Neural cell (in vitro differentiated cells): ENCODE measurements around the gene KCNH2. TPM values are rescaled to one million over a fixed set of nuclear protein-coding genes. Genes with fewer than 3 reads are reported as not detected.

ENCODE experiments used
- H2AFZ ChIP-seq: fragments of 200-600, 300-800 bp; sonication (generic), shearing (Covaris generic); 2 replicates; pipeline ENCODE4 v1.6.0; 2014; ENCODE audit warnings: low read depth, mild to moderate bottlenecking, antibody characterized with exemption, low read length, moderate library complexity
- H3F3A ChIP-seq: fragments of 200-600 bp; shearing (Covaris generic); 2 replicates; pipeline ENCODE4 v1.6.1; 2016; ENCODE audit warnings: mild to moderate bottlenecking, moderate library complexity, mixed read lengths, antibody characterized with exemption, low read length; ENCODE audit not compliant: insufficient read depth, poor library complexity, severe bottlenecking
- H3K27ac ChIP-seq: fragments of 200-600, 300-800 bp; sonication (generic), shearing (Covaris generic); 2 replicates; pipeline ENCODE4 v1.5.1; 2014; ENCODE audit warnings: mild to moderate bottlenecking, low read length, moderate library complexity
- H3K27me3 ChIP-seq: fragments of 300-800, 200-600 bp; sonication (generic), shearing (Covaris generic); 2 replicates; pipeline ENCODE4 v1.6.0; 2014; ENCODE audit warnings: mild to moderate bottlenecking, low read depth, low read length, moderate library complexity; ENCODE audit not compliant: insufficient read depth
- H3K36me3 ChIP-seq: fragments of 300-800, 200-600 bp; sonication (generic), shearing (Covaris generic); 2 replicates; pipeline ENCODE4 v1.5.1; 2014; ENCODE audit warnings: mild to moderate bottlenecking, antibody characterized with exemption, low read length, moderate library complexity; ENCODE audit not compliant: insufficient read depth
- H3K4me2 ChIP-seq: fragments of 300-800, 200-600 bp; sonication (generic), shearing (Covaris generic); 2 replicates; pipeline ENCODE4 v1.6.0; 2014; ENCODE audit warnings: mild to moderate bottlenecking, low read length
- H3K4me3 ChIP-seq: fragments of 300-800, 200-600 bp; sonication (generic), shearing (Covaris generic); 2 replicates; pipeline ENCODE4 v1.5.1; 2014; ENCODE audit warnings: mild to moderate bottlenecking, low read length, moderate library complexity
- H3K79me2 ChIP-seq: fragments of 200-600 bp; shearing (Covaris generic); replicated peaks from 2 replicates; pipeline ENCODE4 v1.6.0; 2014; ENCODE audit warnings: mild to moderate bottlenecking, low read length, moderate library complexity; ENCODE audit not compliant: insufficient read depth
- H3K9ac ChIP-seq: fragments of 300-800, 200-600 bp; sonication (generic), shearing (Covaris generic); 2 replicates; pipeline ENCODE4 v1.6.1; 2016; ENCODE audit warnings: mild to moderate bottlenecking, low read length, mixed read lengths
- H3K9me2 ChIP-seq: fragments of 200-600 bp; shearing (Covaris generic); 2 replicates; pipeline ENCODE4 v1.6.1; 2016; ENCODE audit warnings: mild to moderate bottlenecking, low read length, mixed read lengths; ENCODE audit not compliant: insufficient read depth
- H3K9me3 ChIP-seq: fragments of 200-600, 300-800 bp; sonication (generic), shearing (Covaris generic); 2 replicates; pipeline ENCODE4 v1.6.1; 2016; ENCODE audit warnings: mild to moderate bottlenecking, mixed run types, low read length, moderate library complexity, mixed read lengths
- H4K20me1 ChIP-seq: fragments of 200-600 bp; shearing (Covaris generic); 2 replicates; pipeline ENCODE4 v1.6.1; 2016; ENCODE audit warnings: mild to moderate bottlenecking, mixed run types; ENCODE audit not compliant: insufficient read depth
- CTCF ChIP-seq: fragments of 450-650 bp; IDR thresholded peaks from 2 replicates; pipeline ENCODE4 v1.5.1; 2014; ENCODE audit warnings: antibody characterized with exemption, mild to moderate bottlenecking, moderate library complexity; ENCODE audit not compliant: poor library complexity, severe bottlenecking
- EP300 ChIP-seq: fragments of 450-650 bp; conservative IDR thresholded peaks from 2 replicates; pipeline ENCODE4 v1.6.1; 2014; ENCODE audit warnings: antibody characterized with exemption, mild to moderate bottlenecking, moderate library complexity; ENCODE audit not compliant: poor library complexity, severe bottlenecking
- EZH2 ChIP-seq: fragments of 200-600, 300-800 bp; shearing (Covaris generic), sonication (generic); IDR thresholded peaks from 2 replicates; pipeline ENCODE4 v1.6.1; 2014; ENCODE audit warnings: antibody characterized with exemption, low read length, borderline replicate concordance, mild to moderate bottlenecking; ENCODE audit not compliant: insufficient read depth, poor library complexity, severe bottlenecking
- MXI1 ChIP-seq: fragments of 450-650 bp; conservative IDR thresholded peaks from 2 replicates; pipeline ENCODE4 v1.6.1; 2014; ENCODE audit warnings: antibody characterized with exemption, mild to moderate bottlenecking; ENCODE audit not compliant: poor library complexity, severe bottlenecking
- POLR2AphosphoS5 ChIP-seq: IDR thresholded peaks from 2 replicates; pipeline ENCODE4 v1.6.1; 2012
- RAD21 ChIP-seq: fragments of 450-650 bp; conservative IDR thresholded peaks from 2 replicates; pipeline ENCODE4 v1.6.1; 2014; ENCODE audit warnings: antibody characterized with exemption, mild to moderate bottlenecking, moderate library complexity
- REST ChIP-seq: IDR thresholded peaks from 2 replicates; pipeline ENCODE4 v1.6.1; 2012; ENCODE audit warnings: borderline replicate concordance
- SMC3 ChIP-seq: fragments of 450-650 bp; conservative IDR thresholded peaks from 2 replicates; pipeline ENCODE4 v1.6.1; 2014; ENCODE audit warnings: antibody characterized with exemption, mild to moderate bottlenecking, moderate library complexity; ENCODE audit not compliant: poor library complexity
- TAF1 ChIP-seq: IDR thresholded peaks from 2 replicates; pipeline ENCODE4 v1.6.1; 2012; ENCODE audit warnings: low read depth
- polyA plus RNA-seq: library from polyadenylated mRNA; depleted of rRNA; stranded (reverse); fragments of >200 nt; gene quantifications from 2 replicates; pipeline ENCODE4 v1.2.3, GENCODE V29; 2014

The KCNH2 gene
- polyA plus RNA-seq, 1 donor from 2014 or later: 24.4 TPM

- no peaks in the 10 kb centered on the region for H3K79me2 ChIP-seq
- H3K36me3 ChIP-seq: no peaks in the 10 kb centered on the region
- H3F3A ChIP-seq: no peaks in the 10 kb centered on the region
- no peaks in the 10 kb centered on the region for H3K9me3 ChIP-seq
- no peak for TF ChIP-seq RAD21
- TF ChIP-seq SMC3: no peak
- no peak for TF ChIP-seq EP300
- TF ChIP-seq TAF1: no peak
- TF ChIP-seq POLR2AphosphoS5: no peak
- TF ChIP-seq REST: no peak
- TF ChIP-seq MXI1: no peak
- no peak for TF ChIP-seq CTCF
- no peak for TF ChIP-seq EZH2
- H3K27ac ChIP-seq: no peak overlapping the region
- no peaks in the 10 kb centered on the region for H3K27me3 ChIP-seq
- H3K9ac ChIP-seq: no peak overlapping the region
- H4K20me1 ChIP-seq: no peaks in the 10 kb centered on the region
- H3K4me2 ChIP-seq: no peak overlapping the region
- H3K4me3 ChIP-seq: no peak overlapping the region
- no peak overlapping the region for H2AFZ ChIP-seq
- no peaks in the 10 kb centered on the region for H3K9me2 ChIP-seq
These were observed 16.4 kb downstream of the KCNH2 start for GRCh38 chr7:150961510-150962289.

- H3F3A ChIP-seq: no peaks in the 10 kb centered on the region
- H3K9me3 ChIP-seq: no peaks in the 10 kb centered on the region
- H3K79me2 ChIP-seq: no peaks in the 10 kb centered on the region
- no peak overlapping the region for H3K27ac ChIP-seq
- H4K20me1 ChIP-seq: no peaks in the 10 kb centered on the region
- H2AFZ ChIP-seq: no peak overlapping the region
- H3K27me3 ChIP-seq: no peaks in the 10 kb centered on the region
- no peak overlapping the region for H3K9ac ChIP-seq
- TF ChIP-seq TAF1 (no peak), EP300 (no peak), CTCF (no peak), RAD21 (no peak), REST (no peak), SMC3 (no peak), MXI1 (no peak), EZH2 (no peak), POLR2AphosphoS5 (no peak)
- H3K9me2 ChIP-seq: no peaks in the 10 kb centered on the region
- no peak overlapping the region for H3K4me2 ChIP-seq
- no peak overlapping the region for H3K4me3 ChIP-seq
- H3K36me3 ChIP-seq: no peaks in the 10 kb centered on the region
These were observed 18.1 kb downstream of the KCNH2 start for GRCh38 chr7:150959739-150960734.
